ENCODE data around the gene SUPT4H1.
A peak's percentile ranks its signal among the peaks of the same experiment; 100 is the strongest.

The SUPT4H1 gene

DNA sequence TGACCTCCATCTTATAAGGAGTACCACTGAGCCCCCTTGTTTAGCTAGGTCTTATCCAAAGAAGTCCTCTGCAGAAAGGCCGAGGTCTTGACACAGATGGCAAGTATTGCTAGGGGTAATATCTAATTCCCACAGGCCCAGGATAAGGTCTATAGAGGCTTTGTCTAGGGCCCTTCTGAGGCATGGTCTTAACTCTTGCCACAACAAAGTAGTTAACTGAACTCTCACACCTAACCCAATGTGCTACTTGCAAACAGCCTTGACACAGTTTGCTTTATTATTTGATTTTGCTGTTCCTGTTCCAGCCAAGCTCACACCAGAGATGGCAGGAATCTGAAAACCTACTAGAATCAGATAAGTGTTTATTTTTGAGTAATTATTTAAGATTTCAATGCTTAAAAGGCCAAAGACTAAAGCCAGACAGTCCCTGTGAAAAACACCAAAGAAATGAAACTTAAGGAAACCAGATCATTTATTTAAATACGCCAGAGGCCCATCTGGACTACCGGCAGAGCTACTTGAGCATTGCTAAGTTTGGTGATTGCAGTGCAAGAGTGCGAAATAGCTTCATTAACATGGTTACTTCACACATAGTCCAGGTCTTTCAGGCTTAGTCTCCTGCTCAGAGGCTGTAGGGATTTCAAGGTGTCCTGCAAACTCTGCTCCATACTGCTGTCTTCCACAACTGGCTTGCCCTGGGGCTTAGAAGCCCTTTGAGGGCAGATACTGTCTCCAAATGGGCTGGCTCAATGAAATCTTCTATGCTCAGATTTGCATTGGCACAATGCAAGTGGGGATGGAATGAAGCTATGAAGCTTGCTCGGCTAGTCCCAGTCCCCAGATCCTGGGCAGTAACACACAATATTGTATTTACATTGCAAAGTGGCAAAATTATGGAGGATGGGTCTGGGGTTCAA lies 28.5 kb upstream of the SUPT4H1 start:
- Histone ChIP-seq H3K4me3 (ENCODE audit: insufficient read depth in 1 of 2, low read depth in 1 of 2, low read length in 2 of 2) (no peak overlapping the region), H3K27ac (ENCODE audit: low read length, poor library complexity, severe bottlenecking) (peak overlapping the region; percentile 19), H2BK12ac (ENCODE audit: low read length in 2 of 2) (no peak overlapping the region), H3K23ac (ENCODE audit: low read length in 2 of 2) (no peak overlapping the region), H3K14ac (ENCODE audit: low read length in 2 of 2) (no peak overlapping the region), H2BK120ac (ENCODE audit: low read depth, low read length) (no peak overlapping the region), H2AFZ (ENCODE audit: low read depth, low read length) (no peak overlapping the region), H3K9ac (ENCODE audit: low read length) (no peak overlapping the region), H3K27me3 (ENCODE audit: control insufficient read depth in 1 of 2, insufficient read depth in 1 of 2, low read length in 2 of 2) (peaks cover 8 to 21% of the 10 kb centered on the region in 2 experiments), H3K4me2 (ENCODE audit: low read length, poor library complexity, severe bottlenecking) (no peak overlapping the region), H4K91ac (ENCODE audit: low read length) (no peak overlapping the region), H3K4me1 (ENCODE audit: control insufficient read depth, insufficient read depth, low read depth, low read length) (peaks cover 7% of the 10 kb centered on the region), H3K36me3 (ENCODE audit: control insufficient read depth in 1 of 2, insufficient read depth in 2 of 2, low read depth in 1 of 2, low read length in 2 of 2) (no peaks in the 10 kb centered on the region), H4K8ac (ENCODE audit: low read length) (no peak overlapping the region), H3K9me3 (ENCODE audit: control insufficient read depth, low read length) (no peaks in the 10 kb centered on the region), H2BK5ac (ENCODE audit: low read depth, low read length, poor library complexity, severe bottlenecking) (no peak overlapping the region), H2AK5ac (ENCODE audit: low read length, severe bottlenecking) (peak overlapping the region; percentile 76), H3K18ac (ENCODE audit: low read depth in 1 of 2, low read length in 2 of 2) (no peak overlapping the region), H3K4ac (ENCODE audit: low read depth in 1 of 2, low read length in 2 of 2) (no peak overlapping the region), H3K79me1 (replicated peaks; ENCODE audit: low read length, poor library complexity, severe bottlenecking) (no peaks in the 10 kb centered on the region), H2BK15ac (ENCODE audit: low read depth, poor library complexity, severe bottlenecking) (no peak overlapping the region)
- no peak for DNase-seq
- 91% methylated on average over 5 of the region's 5 CpGs for WGBS

DNA sequence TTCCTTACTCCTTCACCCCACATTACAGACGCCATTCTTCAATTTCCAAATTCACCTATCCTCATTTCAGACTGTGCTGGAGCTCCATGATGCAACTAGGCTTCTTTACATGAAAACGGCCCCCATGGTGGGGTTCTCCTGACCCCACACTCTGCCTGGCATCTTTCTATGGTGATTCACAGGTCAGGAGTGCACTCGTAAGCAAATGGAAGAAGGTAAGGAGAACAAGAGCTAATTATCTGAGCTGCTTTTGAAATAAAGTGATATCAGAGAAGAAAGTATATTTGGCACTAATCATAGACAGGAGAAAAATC lies 27.5 kb upstream of the SUPT4H1 start:
- no peak overlapping the region for H3K27ac ChIP-seq (ENCODE audit: low read length, poor library complexity, severe bottlenecking)
- DNase-seq: no peak
- no peak overlapping the region for H3K9ac ChIP-seq (ENCODE audit: low read length)
- no peak overlapping the region for H4K91ac ChIP-seq (ENCODE audit: low read length)
- H2BK15ac ChIP-seq (ENCODE audit: low read depth, poor library complexity, severe bottlenecking): no peak overlapping the region
- no peak overlapping the region for H2AFZ ChIP-seq (ENCODE audit: low read depth, low read length)
- H2BK5ac ChIP-seq (ENCODE audit: low read depth, low read length, poor library complexity, severe bottlenecking): no peak overlapping the region
- H3K36me3 ChIP-seq (ENCODE audit: control insufficient read depth in 1 of 2, insufficient read depth in 2 of 2, low read depth in 1 of 2, low read length in 2 of 2): no peaks in the 10 kb centered on the region
- H3K9me3 ChIP-seq (ENCODE audit: control insufficient read depth, low read length): no peaks in the 10 kb centered on the region
- H3K4me3 ChIP-seq (ENCODE audit: insufficient read depth in 1 of 2, low read depth in 1 of 2, low read length in 2 of 2): no peak overlapping the region
- 37% methylated on average over 2 of the region's 3 CpGs for WGBS
- peaks cover 11 to 17% of the 10 kb centered on the region in 2 experiments for H3K27me3 ChIP-seq (ENCODE audit: control insufficient read depth in 1 of 2, insufficient read depth in 1 of 2, low read length in 2 of 2)
- no peak overlapping the region for H4K8ac ChIP-seq (ENCODE audit: low read length)
- H3K23ac ChIP-seq (ENCODE audit: low read length in 2 of 2): no peak overlapping the region
- no peaks in the 10 kb centered on the region for H3K79me1 ChIP-seq (replicated peaks; ENCODE audit: low read length, poor library complexity, severe bottlenecking)
- no peak overlapping the region for H2BK120ac ChIP-seq (ENCODE audit: low read depth, low read length)
- H3K18ac ChIP-seq (ENCODE audit: low read depth in 1 of 2, low read length in 2 of 2): no peak overlapping the region
- no peak overlapping the region for H3K14ac ChIP-seq (ENCODE audit: low read length in 2 of 2)
- H3K4me1 ChIP-seq (ENCODE audit: control insufficient read depth, insufficient read depth, low read depth, low read length): peaks cover 7% of the 10 kb centered on the region
- H3K4ac ChIP-seq (ENCODE audit: low read depth in 1 of 2, low read length in 2 of 2): no peak overlapping the region
- no peak overlapping the region for H2AK5ac ChIP-seq (ENCODE audit: low read length, severe bottlenecking)
- H2BK12ac ChIP-seq (ENCODE audit: low read length in 2 of 2): no peak overlapping the region
- no peak overlapping the region for H3K4me2 ChIP-seq (ENCODE audit: low read length, poor library complexity, severe bottlenecking)

DNA sequence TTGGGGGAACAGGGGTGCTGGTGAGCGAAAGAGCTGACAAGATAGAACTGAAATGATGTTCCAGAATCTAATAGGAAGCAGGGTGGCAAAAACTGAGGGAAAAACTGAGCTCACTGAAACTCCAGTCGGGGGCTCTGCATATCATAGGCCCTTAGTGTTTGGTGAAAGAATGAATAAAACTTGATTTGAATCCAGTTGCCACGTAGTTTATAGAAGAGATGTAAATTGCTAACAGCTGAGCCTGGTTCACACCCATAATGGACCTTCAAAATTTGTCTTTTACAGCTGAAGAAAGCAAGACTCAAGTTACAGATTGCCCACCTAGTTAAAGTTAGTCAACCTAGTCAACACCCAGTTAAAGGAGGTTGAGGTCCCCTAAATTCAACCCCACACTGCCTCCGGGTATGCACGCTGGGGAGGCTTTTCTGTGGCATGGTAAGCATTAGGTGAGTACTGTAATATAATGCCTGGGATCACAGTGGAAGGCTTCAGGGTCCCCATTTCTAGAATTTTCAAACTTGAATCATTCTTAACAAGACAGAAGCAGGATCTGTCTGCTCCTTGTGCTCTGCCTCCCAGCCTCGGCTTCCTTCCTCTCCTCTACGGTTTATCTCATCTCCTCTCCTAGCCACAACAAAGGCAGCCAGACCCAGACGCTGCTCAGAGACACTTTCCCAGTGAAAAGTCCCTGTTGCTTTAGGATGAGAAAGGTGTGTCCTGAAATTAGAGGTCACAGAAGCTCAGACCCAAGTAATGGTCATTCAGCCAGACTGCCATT lies 26.9 kb upstream of the SUPT4H1 start:
- H3K4ac ChIP-seq (ENCODE audit: low read depth in 1 of 2, low read length in 2 of 2): no peak overlapping the region
- H3K79me1 ChIP-seq (replicated peaks; ENCODE audit: low read length, poor library complexity, severe bottlenecking): no peaks in the 10 kb centered on the region
- no peak for DNase-seq
- H2BK120ac ChIP-seq (ENCODE audit: low read depth, low read length): no peak overlapping the region
- no peaks in the 10 kb centered on the region for H3K36me3 ChIP-seq (ENCODE audit: control insufficient read depth in 1 of 2, insufficient read depth in 2 of 2, low read depth in 1 of 2, low read length in 2 of 2)
- H3K27me3 ChIP-seq (ENCODE audit: control insufficient read depth in 1 of 2, insufficient read depth in 1 of 2, low read length in 2 of 2): peaks cover 11 to 12% of the 10 kb centered on the region in 2 experiments
- H4K8ac ChIP-seq (ENCODE audit: low read length): no peak overlapping the region
- H2BK5ac ChIP-seq (ENCODE audit: low read depth, low read length, poor library complexity, severe bottlenecking): no peak overlapping the region
- no peak overlapping the region for H3K4me2 ChIP-seq (ENCODE audit: low read length, poor library complexity, severe bottlenecking)
- no peak overlapping the region for H3K23ac ChIP-seq (ENCODE audit: low read length in 2 of 2)
- H2BK12ac ChIP-seq (ENCODE audit: low read length in 2 of 2): no peak overlapping the region
- H3K9ac ChIP-seq (ENCODE audit: low read length): no peak overlapping the region
- H2AFZ ChIP-seq (ENCODE audit: low read depth, low read length): no peak overlapping the region
- H3K4me3 ChIP-seq (ENCODE audit: insufficient read depth in 1 of 2, low read depth in 1 of 2, low read length in 2 of 2): no peak overlapping the region
- H3K27ac ChIP-seq (ENCODE audit: low read length, poor library complexity, severe bottlenecking): no peak overlapping the region
- 38% methylated on average over 6 of the region's 8 CpGs for WGBS
- no peak overlapping the region for H3K18ac ChIP-seq (ENCODE audit: low read depth in 1 of 2, low read length in 2 of 2)
- H4K91ac ChIP-seq (ENCODE audit: low read length): no peak overlapping the region
- H3K14ac ChIP-seq (ENCODE audit: low read length in 2 of 2): no peak overlapping the region
- H2AK5ac ChIP-seq (ENCODE audit: low read length, severe bottlenecking): no peak overlapping the region
- no peaks in the 10 kb centered on the region for H3K9me3 ChIP-seq (ENCODE audit: control insufficient read depth, low read length)
- H2BK15ac ChIP-seq (ENCODE audit: low read depth, poor library complexity, severe bottlenecking): no peak overlapping the region
- peaks cover 7% of the 10 kb centered on the region for H3K4me1 ChIP-seq (ENCODE audit: control insufficient read depth, insufficient read depth, low read depth, low read length)

DNA sequence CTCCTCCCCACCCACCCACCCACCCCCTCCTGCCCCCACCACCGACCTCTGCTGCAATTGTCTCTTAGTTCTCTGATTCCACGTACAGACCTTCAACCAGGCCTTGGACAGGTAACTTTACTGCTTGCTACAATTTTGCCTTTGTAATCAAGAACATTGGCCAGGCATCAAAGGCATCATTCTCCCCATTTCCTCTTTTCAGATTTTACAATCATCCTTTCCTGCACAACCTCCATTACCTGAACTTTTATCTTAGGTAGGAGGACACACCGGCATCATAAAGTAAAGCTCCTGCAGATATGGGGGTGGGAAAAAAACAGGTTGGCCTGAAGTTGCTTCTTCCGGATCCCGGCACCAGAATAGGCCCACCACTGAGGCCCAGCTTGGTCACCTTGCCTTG lies 25.7 kb upstream of the SUPT4H1 start:
- no peaks in the 10 kb centered on the region for H3K9me3 ChIP-seq (ENCODE audit: control insufficient read depth, low read length)
- no peak overlapping the region for H4K91ac ChIP-seq (ENCODE audit: low read length)
- no peak overlapping the region for H3K4me3 ChIP-seq (ENCODE audit: insufficient read depth in 1 of 2, low read depth in 1 of 2, low read length in 2 of 2)
- no peak for DNase-seq
- no peak overlapping the region for H2BK15ac ChIP-seq (ENCODE audit: low read depth, poor library complexity, severe bottlenecking)
- no peaks in the 10 kb centered on the region for H3K79me1 ChIP-seq (replicated peaks; ENCODE audit: low read length, poor library complexity, severe bottlenecking)
- no peak overlapping the region for H3K9ac ChIP-seq (ENCODE audit: low read length)
- no peak overlapping the region for H3K14ac ChIP-seq (ENCODE audit: low read length in 2 of 2)
- no peak overlapping the region for H4K8ac ChIP-seq (ENCODE audit: low read length)
- no peak overlapping the region for H3K18ac ChIP-seq (ENCODE audit: low read depth in 1 of 2, low read length in 2 of 2)
- H3K27me3 ChIP-seq (ENCODE audit: control insufficient read depth in 1 of 2, insufficient read depth in 1 of 2, low read length in 2 of 2): peaks cover 11 to 16% of the 10 kb centered on the region in 2 experiments
- no peak overlapping the region for H2BK120ac ChIP-seq (ENCODE audit: low read depth, low read length)
- H3K27ac ChIP-seq (ENCODE audit: low read length, poor library complexity, severe bottlenecking): no peak overlapping the region
- no peak overlapping the region for H2AK5ac ChIP-seq (ENCODE audit: low read length, severe bottlenecking)
- H2AFZ ChIP-seq (ENCODE audit: low read depth, low read length): no peak overlapping the region
- H2BK12ac ChIP-seq (ENCODE audit: low read length in 2 of 2): no peak overlapping the region
- no peak overlapping the region for H3K4ac ChIP-seq (ENCODE audit: low read depth in 1 of 2, low read length in 2 of 2)
- WGBS: 79% methylated on average over 5 of the region's 5 CpGs
- no peak overlapping the region for H3K23ac ChIP-seq (ENCODE audit: low read length in 2 of 2)
- peaks cover 6% of the 10 kb centered on the region for H3K4me1 ChIP-seq (ENCODE audit: control insufficient read depth, insufficient read depth, low read depth, low read length)
- no peak overlapping the region for H2BK5ac ChIP-seq (ENCODE audit: low read depth, low read length, poor library complexity, severe bottlenecking)
- no peaks in the 10 kb centered on the region for H3K36me3 ChIP-seq (ENCODE audit: control insufficient read depth in 1 of 2, insufficient read depth in 2 of 2, low read depth in 1 of 2, low read length in 2 of 2)
- H3K4me2 ChIP-seq (ENCODE audit: low read length, poor library complexity, severe bottlenecking): no peak overlapping the region

Measured in mesenchymal stem cell (in vitro differentiated cells and primary cell).